Heart left ventricle (tissue), 16 donors: ENCODE data around the gene ZNF148. TPM values are rescaled to one million over a fixed set of nuclear protein-coding genes. Genes with fewer than 3 reads are reported as not detected.

ENCODE experiments used
- ATAC-seq, 4 donors: fragments of 200-7000 bp; cut with Tn5 transposase; one replicate each; pipeline ENCODE4 v1.9.1; 2020 to 2022; ENCODE audit warnings: moderate library complexity in 4 of 4, mild to moderate bottlenecking in 3 of 4, moderate number of reproducible peaks in 1 of 4
- DNase-seq, 5 donors: peaks; one replicate each; pipeline ENCODE4 v3.0.0-alpha.2; 2020
- H3K27ac ChIP-seq, 12 donors: fragments of 200-600 bp; sonication (generic) in 4 of 12; one replicate each; pipeline versions ENCODE4 v1.5.0 to v1.8.0; 2016 to 2022; ENCODE audit warnings: mild to moderate bottlenecking in 2 of 12
- H3K27me3 ChIP-seq, 9 donors: fragments of 200-600 bp; sonication (generic) in 2 of 9; one replicate each; pipeline versions ENCODE4 v1.5.1 to v1.8.0; 2016 to 2022; ENCODE audit warnings: mild to moderate bottlenecking in 3 of 9
- H3K36me3 ChIP-seq, 9 donors: fragments of 200-600 bp; sonication (generic) in 2 of 9; one replicate each; pipeline versions ENCODE4 v1.5.0 to v1.8.0; 2018 to 2022; ENCODE audit warnings: mild to moderate bottlenecking in 2 of 9
- H3K4me1 ChIP-seq, 12 donors: fragments of 200-600 bp; sonication (generic) in 4 of 12; one replicate each; pipeline versions ENCODE4 v1.5.0 to v1.8.0; 2016 to 2022; ENCODE audit warnings: mild to moderate bottlenecking in 3 of 12
- H3K4me3 ChIP-seq, 12 donors: fragments of 200-600 bp; sonication (generic) in 4 of 12; one replicate each; pipeline versions ENCODE4 v1.5.0 to v1.8.0; 2017 to 2022; ENCODE audit warnings: mild to moderate bottlenecking in 9 of 12, moderate library complexity in 4 of 12
- H3K9me3 ChIP-seq, 12 donors: fragments of 200-600 bp; sonication (generic) in 4 of 12; one replicate each; pipeline versions ENCODE4 v1.5.0 to v1.8.0; 2016 to 2022; ENCODE audit warnings: mild to moderate bottlenecking in 1 of 12
- POLR2A ChIP-seq, 2 donors: fragments of 450-650 bp; IDR thresholded peaks; one replicate each; pipeline ENCODE4 v1.6.1; 2017; ENCODE audit warnings: antibody characterized with exemption in 2 of 2, mild to moderate bottlenecking in 2 of 2, moderate library complexity in 2 of 2
- WGBS, 4 donors: extraction: QIAGEN DNeasy Blood & Tissue Kit in 2 of 4; methylation state at CpG; one replicate each; pipeline versions ENCODE4 v1.1.5 to v1.1.7; 2013 to 2018; 5-methylcytosine and 5-hydroxymethylcytosine counted together
- intact Hi-C, 10 donors: fragments of 100-400 bp; cut with DNase I; formaldehyde crosslinking; loops; one replicate each; pipeline versions ENCODE4 v1.11.1 to v1.14.2; 2022
- polyA plus RNA-seq, 2 donors: library from polyadenylated mRNA; stranded (reverse); fragments of 200-250 nt; gene quantifications; one replicate each; pipeline ENCODE4 v1.2.3, GENCODE V29; 2013
- total RNA-seq, 9 donors: library from RNA; depleted of rRNA in 2 of 9; stranded (reverse); fragments of >200 nt in 2 of 9; fragmentation: NEBNext Ultra II Directional in 3 of 9; extraction: Animal tissue kit (Norgen Biotek cat#: 25700) in 3 of 9; gene quantifications; one replicate each; pipeline versions ENCODE4 v1.1.0 to v1.2.4, GENCODE V29; 2016 to 2023
- TF ChIP-seq, protein P1 (sequence below), 12 donors: fragments of 200-600 bp; sonication (generic) in 4 of 12; IDR thresholded peaks; one replicate each; pipeline versions ENCODE4 v1.5.0 to v1.8.0; 2018 to 2022; ENCODE audit warnings: antibody characterized with exemption in 12 of 12, mild to moderate bottlenecking in 5 of 12
- donor health status: ischemic (EF 13 %, LVEDD 7.1; RV severe dilation, severe dysfunction).
- donor health status: healthy with polysubstance abuse.
- donor health status: DM: no; HTN: yes; CAD: no.
- donor health status: DM: no; HTN: no; CAD: no.
- donor health status: ischemic (EF 25% LVEDD 6.9; RV normal size, moderate dysfunction).
- donor health status: ischemic (EF 25% LVEDD 5.7; RV mildly dilated, moderate dysfunction).
- donor health status: healthy.
- donor health status: DM: yes; HTN: yes; CAD: no.
- donor health status: ischemic (EF 35%, LVEDD 5.7; RV mildly dilated, moderate dysfunction).
- donor health status: nonischemic (EF 11% LVEDD 7.7; RV severe dilation, severe dysfunction).
- donor health status: DM: yes; HTN: yes; CAD: no.
- donor health status: PGD.
- donor health status: ischemic (EF 29% LVEDD 5.4; RV normal size, mild dysfunction).
- donor health status: nonischemic (EF 23%, LVEDD 6.1; RV moderate dilation, normal function).

Gene ZNF148
- total and polyA plus RNA-seq, 11 donors, result 4.5 to 62.4 (median 39.0) TPM

DNA sequence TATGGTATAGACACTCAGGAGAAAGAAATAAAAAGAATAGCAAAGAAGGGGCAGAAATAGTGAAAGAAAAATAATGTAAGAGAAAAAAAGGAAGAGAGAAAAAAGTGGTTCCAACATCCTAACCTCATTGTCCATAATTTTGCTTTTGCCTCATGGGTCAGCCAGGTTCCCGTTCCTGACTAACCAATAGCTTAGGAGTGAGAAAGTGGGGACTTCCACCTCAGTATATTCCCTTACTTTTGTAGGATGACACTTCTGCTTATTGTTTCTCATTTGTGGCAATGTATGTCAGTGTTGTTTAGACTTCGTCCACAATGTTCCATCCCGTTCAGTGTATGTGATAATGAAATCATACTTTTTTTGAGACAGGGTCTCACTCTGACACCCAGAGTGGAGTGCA is 153.3 kb downstream of the ZNF148 start:
- Histone ChIP-seq H3K27ac (no peak overlapping the region), H3K4me3 (no peak overlapping the region), H3K36me3 (peaks cover 0 to 6% (median 0%) of the 10 kb centered on the region in 9 donors), H3K4me1 (no peaks in the 10 kb centered on the region), H3K27me3 (no peaks in the 10 kb centered on the region), H3K9me3 (no peaks in the 10 kb centered on the region)
- intact Hi-C loops, result no loop called here
- DNase-seq, result no peak
- ATAC-seq, result no peak
- TF ChIP-seq, protein P1, sequence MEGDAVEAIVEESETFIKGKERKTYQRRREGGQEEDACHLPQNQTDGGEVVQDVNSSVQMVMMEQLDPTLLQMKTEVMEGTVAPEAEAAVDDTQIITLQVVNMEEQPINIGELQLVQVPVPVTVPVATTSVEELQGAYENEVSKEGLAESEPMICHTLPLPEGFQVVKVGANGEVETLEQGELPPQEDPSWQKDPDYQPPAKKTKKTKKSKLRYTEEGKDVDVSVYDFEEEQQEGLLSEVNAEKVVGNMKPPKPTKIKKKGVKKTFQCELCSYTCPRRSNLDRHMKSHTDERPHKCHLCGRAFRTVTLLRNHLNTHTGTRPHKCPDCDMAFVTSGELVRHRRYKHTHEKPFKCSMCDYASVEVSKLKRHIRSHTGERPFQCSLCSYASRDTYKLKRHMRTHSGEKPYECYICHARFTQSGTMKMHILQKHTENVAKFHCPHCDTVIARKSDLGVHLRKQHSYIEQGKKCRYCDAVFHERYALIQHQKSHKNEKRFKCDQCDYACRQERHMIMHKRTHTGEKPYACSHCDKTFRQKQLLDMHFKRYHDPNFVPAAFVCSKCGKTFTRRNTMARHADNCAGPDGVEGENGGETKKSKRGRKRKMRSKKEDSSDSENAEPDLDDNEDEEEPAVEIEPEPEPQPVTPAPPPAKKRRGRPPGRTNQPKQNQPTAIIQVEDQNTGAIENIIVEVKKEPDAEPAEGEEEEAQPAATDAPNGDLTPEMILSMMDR (IDR thresholded peaks at IDR 0.05), result no peak
- no peak for TF ChIP-seq POLR2A (IDR thresholded peaks at IDR 0.05)
- WGBS, 4 donors, result 79 to 85% (median 82%) methylated on average over 3 of the region's 3 CpGs

DNA sequence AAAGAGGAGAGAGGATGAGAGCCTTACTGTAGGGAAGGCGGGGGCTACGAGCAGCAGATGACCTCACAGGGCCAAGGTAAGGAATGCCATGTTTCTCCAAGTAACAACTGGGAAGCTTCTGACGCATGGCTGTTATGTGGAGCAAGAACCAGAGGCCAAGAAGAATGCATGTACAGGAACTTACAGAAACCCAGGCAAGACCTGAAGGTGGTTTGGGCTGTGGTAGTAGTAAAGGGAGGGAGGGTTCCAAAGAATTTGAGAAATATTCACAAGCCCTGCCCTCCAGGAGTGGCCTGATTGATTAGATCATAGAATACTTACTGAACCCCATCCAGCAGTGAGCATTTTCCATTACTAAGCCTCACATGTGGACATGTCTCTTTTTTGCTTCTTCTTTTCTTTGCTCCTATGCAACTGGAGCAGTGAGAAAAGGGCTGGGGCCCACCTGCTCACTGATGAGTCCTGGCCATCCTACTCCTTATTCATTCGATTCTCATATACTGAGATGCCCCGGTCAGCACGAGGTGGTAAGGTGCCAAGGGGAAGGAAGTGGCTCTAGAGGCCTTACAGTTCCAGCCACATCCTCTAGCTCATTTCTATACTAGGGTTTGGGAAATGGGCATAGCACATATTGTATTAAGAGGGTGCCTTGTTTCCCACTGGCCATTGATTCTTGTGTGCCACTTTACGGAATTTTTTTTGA is 154.2 kb downstream of the ZNF148 start:
- Histone ChIP-seq H3K36me3 (no peaks in the 10 kb centered on the region), H3K27me3 (no peaks in the 10 kb centered on the region), H3K4me3 (no peak overlapping the region), H3K9me3 (no peaks in the 10 kb centered on the region), H3K4me1 (no peaks in the 10 kb centered on the region), H3K27ac (no peak overlapping the region)
- DNase-seq (no peak), ATAC-seq (no peak)
- intact Hi-C loops, result no loop called here
- TF ChIP-seq POLR2A (IDR thresholded peaks at IDR 0.05), result no peak
- TF ChIP-seq, protein P1 (IDR thresholded peaks at IDR 0.05), result no peak
- WGBS, 4 donors, result 75 to 79% (median 77%) methylated on average over 7 of the region's 7 CpGs

DNA sequence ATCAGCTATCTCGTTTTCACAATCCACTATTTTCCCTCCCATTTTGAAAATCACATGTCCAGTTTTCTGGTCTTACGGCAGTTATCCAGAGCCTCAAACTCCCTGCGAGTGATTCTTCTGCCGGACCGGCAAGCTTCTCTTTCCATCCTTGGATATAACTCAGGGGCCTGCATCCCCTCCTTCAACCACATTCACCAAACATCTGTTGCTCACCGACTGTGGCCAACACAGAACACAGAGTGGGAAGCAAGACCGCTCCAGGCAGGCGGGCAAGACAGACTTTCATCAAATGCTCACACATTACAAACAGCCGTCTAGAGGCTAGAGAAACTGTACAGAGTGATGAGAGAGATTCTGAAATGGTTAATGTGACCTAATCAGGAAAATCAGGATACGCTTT is 154.9 kb downstream of the ZNF148 start:
- intact Hi-C loops, result no loop called here
- Histone ChIP-seq H3K27me3 (no peaks in the 10 kb centered on the region), H3K4me3 (no peak overlapping the region), H3K4me1 (no peaks in the 10 kb centered on the region), H3K36me3 (no peaks in the 10 kb centered on the region), H3K27ac (no peak overlapping the region), H3K9me3 (no peaks in the 10 kb centered on the region)
- no peak for DNase-seq
- ATAC-seq, result no peak
- TF ChIP-seq POLR2A (IDR thresholded peaks at IDR 0.05), result no peak
- TF ChIP-seq, protein P1 (IDR thresholded peaks at IDR 0.05), result no peak
- 86 to 91% (median 89%) methylated on average over 10 of the region's 10 CpGs for WGBS, 4 donors

DNA sequence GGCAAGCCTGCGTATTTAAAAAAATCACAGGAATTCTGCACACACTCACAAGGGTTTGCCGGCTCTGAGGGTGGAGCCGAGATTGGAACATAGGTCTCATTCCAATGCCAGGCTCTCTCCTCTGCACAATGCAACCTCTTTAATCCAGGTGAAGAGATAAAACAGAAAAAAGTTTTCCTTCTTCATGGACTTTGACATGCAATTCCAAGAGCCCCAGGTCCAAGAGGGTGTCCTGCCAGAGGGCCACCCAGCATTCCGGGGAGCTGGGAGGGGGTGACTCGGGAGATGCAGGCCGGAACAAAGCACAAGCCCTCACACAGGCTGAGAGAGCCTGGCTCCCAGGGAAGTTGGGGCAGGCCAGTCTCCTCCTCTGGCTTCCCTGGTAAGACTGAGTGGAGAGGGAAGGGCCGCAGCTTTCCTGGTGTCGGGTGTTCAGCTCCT is 155.8 kb downstream of the ZNF148 start:
- H3K4me1 ChIP-seq, result no peaks in the 10 kb centered on the region
- no peak overlapping the region for H3K27ac ChIP-seq
- intact Hi-C loops, result no loop called here
- ATAC-seq (peak in 1 of 4 donors; percentile 41), DNase-seq (no peak)
- no peak overlapping the region for H3K4me3 ChIP-seq
- H3K27me3 ChIP-seq, result peaks cover 0 to 7% (median 0%) of the 10 kb centered on the region in 9 donors
- no peak for TF ChIP-seq POLR2A (IDR thresholded peaks at IDR 0.05)
- TF ChIP-seq, protein P1 (IDR thresholded peaks at IDR 0.05), result no peak
- no peaks in the 10 kb centered on the region for H3K36me3 ChIP-seq
- 82 to 92% (median 84%) methylated on average over 8 of the region's 8 CpGs for WGBS, 4 donors
- no peaks in the 10 kb centered on the region for H3K9me3 ChIP-seq
